Stimulated activated CD4-positive, alpha-beta T cell treated with anti-CD3 and anti-CD28 coated beads, Interleukin-1b, Interleukin-23, amount 100 ng/mL, for 48 hours (primary cell): ENCODE data around the gene DGKA.
"Not testable (repeated sequence)": the region's sequence is repeated elsewhere in the genome, so short reads cannot be mapped to it uniquely, and the experiment has no call there.

ENCODE experiments used
- DNase-seq: peaks from one replicate; pipeline ENCODE4 v3.0.0-alpha.2; 2020

DGKA gene

GRCh38 chr12:55969356-55969755 lies 38.4 kb downstream of the DGKA start:
- no peak for DNase-seq

GRCh38 chr12:55970775-55971174 lies 39.8 kb downstream of the DGKA start:
- DNase-seq: no peak

GRCh38 chr12:55972042-55972441 lies 41.1 kb downstream of the DGKA start:
- no peak for DNase-seq

DNA sequence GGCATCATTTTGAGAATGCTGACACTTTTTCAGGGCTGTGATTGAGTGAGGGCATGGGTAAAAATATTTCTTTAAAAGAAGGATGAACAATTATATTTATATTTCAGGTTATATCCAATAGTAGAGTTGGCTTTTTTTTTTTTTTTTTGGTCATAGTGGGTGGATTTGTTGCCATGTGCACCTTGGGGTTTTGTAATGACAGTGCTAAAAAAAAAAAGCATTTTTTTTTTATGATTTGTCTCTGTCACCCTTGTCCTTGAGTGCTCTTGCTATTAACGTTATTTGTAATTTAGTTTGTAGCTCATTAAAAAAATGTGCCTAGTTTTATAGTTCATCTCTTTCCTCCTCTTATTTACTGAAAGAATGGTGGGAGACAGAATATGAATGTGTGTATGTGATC lies 41.5 kb downstream of the DGKA start:
- DNase-seq: no peak

- no peak for DNase-seq
Measured at GRCh38 chr12:55972911-55973598, 42.1 kb downstream of the DGKA start.

GRCh38 chr12:55973599-55974307 lies 42.8 kb downstream of the DGKA start, which contains the start of gene RAB5B:
TSS of gene RAB5B (plus strand) at chr12:55974078. CDS start at chr12:55986961, 12,883 bp downstream.
- DNase-seq: peak; percentile 99

DNA sequence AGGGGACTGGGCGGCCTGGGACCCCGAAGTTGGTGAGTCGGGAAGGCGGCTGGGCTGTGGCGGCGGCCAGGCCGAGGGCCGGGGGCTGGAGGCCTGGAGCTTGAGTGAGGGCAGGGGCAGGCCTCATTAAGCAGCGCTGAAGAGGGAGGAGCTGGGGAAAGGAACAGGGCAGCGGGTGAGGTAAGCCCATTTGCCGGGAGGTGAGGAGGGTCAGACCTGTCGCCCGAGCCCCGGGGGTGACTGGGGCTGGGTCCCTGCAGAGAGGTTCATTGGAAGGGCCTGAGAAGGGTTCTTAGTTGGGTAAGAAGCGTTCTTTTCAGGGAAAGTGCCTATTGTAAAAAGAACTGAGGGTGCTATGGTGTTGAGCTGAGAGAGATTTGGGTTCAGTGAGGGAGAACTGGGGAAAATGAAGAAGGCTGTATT lies 43.4 kb downstream of the DGKA start:
- peak; percentile 41 for DNase-seq

DNA sequence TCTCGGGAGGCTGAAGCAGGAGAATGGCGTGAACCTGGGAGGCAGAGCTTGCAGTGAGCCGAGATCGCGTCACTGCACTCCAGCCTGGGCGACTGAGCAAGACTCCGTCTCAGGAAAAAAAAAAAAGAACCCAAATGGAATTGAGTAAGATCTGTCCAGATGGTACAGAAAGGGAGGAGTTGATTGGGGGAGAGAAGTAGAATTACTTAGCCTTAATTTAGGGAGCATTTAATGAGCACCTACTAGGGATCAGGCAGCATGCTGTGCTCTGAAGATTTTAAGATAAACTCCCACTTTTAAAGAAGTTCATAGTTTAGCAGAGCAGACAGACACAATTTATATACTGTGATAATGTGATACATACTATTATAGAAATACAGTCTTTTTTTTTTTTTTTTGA lies 47.4 kb downstream of the DGKA start:
- DNase-seq: no peak

GRCh38 chr12:55979069-55979468 lies 48.1 kb downstream of the DGKA start:
- no peak for DNase-seq

- DNase-seq: not testable (repeated sequence)
Measured at GRCh38 chr12:55981882-55982281, 50.9 kb downstream of the DGKA start.

- DNase-seq: no peak
Measured at GRCh38 chr12:55982319-55982936, 51.5 kb downstream of the DGKA start.

DNA sequence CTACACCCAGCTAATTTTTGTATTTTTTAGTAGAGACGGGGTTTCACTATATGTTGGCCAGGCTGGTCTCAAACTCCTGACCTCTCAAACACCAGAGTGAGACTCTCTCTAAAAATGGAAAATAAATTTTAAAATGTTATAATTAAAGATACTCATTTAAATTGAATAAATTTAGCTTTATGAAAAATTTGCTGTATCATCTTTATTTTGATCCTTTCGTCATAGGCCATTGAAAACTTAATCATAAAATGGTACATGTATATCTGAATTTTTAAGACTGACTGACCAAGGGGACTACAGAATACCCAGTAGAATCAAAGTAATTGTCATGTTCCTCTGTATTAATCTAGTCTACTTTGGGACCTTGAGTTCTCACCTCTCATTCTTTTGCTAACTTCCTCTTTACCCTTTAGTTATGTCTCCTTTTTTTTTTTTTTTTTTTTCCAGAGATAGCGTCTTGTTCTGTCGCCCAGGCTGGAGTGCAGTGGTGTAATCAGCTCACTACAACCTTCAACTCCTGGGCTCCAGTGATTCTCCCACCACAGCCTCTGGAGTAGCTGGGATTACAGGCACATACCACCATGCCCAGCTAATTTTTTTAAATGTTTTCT lies 52.4 kb downstream of the DGKA start:
- no peak for DNase-seq

GRCh38 chr12:55984861-55985260 lies 53.9 kb downstream of the DGKA start:
- no peak for DNase-seq

- no peak for DNase-seq
Measured at GRCh38 chr12:55985341-55985740, 54.4 kb downstream of the DGKA start.

DNA sequence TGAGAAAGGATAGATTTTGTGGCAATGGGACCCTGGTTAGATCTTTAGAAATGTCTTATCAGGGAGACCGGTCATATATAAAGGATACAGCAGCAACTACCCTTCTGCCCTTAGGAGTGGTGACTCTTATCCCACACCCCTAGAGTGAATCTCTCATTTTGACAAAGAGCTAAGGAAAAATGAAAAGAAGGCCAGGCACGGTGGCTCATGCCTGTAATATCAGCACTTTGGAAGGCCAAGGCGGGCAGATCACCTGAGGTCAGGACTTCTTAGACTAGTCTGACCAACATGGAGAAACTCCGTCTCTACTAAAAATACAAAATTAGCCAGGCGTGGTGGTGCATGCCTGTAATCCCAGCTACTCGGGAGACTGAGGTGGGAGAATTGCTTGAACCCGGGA lies 55.0 kb downstream of the DGKA start:
- DNase-seq: not testable (repeated sequence)

DNA sequence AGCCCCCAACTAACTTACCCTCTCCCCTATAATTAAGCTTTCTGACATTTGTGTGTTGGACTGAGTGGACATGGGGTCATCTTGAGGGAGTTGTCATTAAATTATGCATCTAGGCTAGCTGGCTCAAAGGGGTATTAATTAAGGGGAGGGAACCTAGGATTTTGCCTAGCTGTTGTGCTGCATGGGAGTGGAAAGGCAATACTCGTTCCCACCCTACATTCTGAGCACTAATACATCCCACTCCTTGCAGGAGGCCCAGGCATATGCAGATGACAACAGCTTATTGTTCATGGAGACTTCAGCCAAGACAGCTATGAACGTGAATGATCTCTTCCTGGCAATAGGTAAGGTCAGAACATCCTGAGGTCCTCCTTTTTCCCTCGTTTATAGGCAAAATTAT lies 60.1 kb downstream of the DGKA start:
- no peak for DNase-seq

GRCh38 chr12:55993230-55993853 lies 62.4 kb downstream of the DGKA start:
- no peak for DNase-seq

DNA sequence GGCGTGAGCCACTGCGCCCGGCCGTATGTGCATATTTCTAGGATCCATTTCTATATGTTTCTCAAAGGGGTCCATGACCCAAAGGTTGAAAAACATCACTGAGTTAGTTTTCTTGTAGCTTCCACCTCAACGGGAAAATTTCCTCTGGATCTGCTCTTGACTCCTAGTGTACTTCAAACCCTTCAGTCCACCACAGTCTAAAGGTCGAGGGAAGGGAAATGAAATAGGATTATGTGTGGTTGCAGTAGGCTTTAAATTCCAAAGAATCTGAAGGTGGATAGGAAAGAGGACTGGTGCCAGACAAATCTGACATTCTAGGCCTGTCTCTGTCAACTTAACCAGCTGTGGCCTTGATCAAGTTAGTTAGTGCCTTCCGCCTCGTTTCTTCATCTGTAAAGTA lies 64.4 kb downstream of the DGKA start:
- DNase-seq: no peak

GRCh38 chr12:55996201-55996714 lies 65.3 kb downstream of the DGKA start:
- peak; percentile 57 for DNase-seq

DNA sequence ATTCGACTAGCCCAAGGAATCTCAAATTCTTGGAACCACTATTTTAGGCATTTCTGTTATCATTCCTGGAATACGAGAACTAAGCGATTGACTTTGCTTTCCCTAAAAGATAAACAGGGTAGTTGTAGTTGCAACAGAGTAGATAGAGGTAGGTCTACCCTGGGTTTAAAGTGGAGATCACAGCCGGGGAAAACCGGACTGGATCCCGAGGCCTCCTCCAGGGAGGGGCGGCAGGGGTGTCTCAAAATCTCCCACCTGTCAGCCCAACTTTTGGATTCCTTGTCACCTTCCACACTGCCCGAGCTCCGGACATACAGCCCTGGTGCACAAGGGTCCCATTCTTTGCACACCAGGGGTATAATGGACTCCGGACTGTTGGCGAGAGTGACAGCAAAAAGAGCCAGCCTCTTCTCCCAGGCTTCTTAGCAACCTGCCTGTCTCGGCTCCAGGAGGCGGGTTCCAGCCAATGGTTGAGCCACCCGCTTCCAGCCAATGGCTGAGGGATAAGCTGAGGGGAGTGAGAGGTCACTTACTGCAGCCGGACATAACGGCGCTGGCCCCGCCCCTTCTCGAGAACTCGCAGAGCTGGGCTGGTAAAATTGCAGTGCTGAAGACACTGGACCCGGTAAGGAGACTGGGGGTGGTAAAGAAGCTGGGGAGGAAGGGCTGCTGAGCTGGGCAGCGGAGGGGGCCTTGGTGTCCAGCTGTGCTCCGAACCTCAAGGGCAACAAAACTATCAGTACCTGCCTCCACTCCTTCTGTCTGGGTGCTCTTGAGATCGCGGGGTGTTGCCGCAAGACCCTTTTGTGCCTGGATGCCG lies 66.0 kb downstream of the DGKA start, which contains the start of gene SUOX:
SUOX (plus strand) TSS at position 562 of the 820 bp plus-strand sequence. CDS start 4,946 bp downstream, outside the sequence.
- DNase-seq: peak; percentile 52

GRCh38 chr12:55997535-55997859 lies 66.5 kb downstream of the DGKA start:
- no peak for DNase-seq

- not testable (repeated sequence) for DNase-seq
Measured at GRCh38 chr12:55999522-55999921, 68.6 kb downstream of the DGKA start.
